GM20431 (cell line): Measurements from ENCODE around the gene PDE4B.

Experiments
- in situ Hi-C: fragments of 300-500 bp; cut with MseI, MboI; formaldehyde crosslinking; loops from one replicate; pipeline ENCODE4 v1.15.0; 2020; ENCODE audit warnings: low sequenced_read_pairs; ENCODE audit not compliant: unreplicated experiment

PDE4B gene

DNA sequence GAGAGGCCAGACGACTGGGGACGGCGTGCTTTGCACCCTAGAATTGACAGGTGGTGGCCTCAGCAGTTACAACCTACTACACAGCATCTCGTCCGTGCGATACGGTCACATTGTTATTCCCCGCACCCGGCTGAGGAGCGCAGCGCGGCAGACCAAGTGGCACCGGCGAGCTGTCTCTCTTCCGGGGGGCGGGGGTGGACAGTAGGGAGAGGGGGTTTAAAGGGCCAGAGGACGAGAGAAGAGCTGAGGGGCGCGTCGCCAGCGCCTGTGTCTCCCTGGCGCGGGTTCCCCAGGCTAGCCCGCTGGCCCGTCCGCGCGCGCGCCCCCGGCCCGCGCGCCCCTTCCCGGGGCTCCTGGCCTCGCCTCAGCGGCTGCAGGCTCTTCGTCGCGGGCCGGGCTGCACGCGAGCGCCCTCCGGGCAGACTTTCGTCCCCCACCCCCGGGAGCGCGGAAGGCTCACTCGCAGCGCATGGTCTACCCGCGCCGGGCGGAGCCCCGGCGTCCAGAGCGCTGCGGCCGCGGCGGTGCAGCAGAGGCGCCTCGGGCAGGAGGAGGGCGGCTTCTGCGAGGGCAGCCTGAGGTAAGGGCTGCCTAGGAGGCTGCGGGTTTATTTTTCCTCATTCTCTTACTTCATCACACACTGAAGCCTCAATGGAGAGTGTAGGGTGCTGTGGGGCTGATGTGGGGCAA, at the start of gene PDE4B:
Gene PDE4B (plus strand): TSS at position 227 of the 690 bp plus-strand sequence.
- in situ Hi-C loops: no loop called here

DNA sequence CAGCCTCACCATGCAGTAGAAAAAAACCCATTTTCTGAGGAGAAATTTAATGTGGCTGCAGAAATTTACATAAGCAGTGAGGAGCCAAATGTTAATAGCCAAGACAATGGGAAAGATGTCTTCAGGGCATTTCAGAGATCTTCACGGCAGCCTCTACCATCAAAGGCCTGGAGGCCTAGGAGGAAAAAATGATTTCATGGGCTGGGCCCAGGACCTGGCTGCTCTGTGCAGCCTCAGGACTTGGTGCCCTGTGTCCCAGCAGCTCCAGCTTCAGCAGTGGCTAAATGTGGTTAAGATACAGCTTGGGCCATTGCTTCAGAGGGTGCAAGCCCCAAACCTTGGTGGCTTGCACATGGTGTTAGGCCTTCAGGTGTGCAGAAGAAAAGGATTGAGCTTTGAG, 48.0 kb upstream of the PDE4B start:
- in situ Hi-C loops: no loop called here

DNA sequence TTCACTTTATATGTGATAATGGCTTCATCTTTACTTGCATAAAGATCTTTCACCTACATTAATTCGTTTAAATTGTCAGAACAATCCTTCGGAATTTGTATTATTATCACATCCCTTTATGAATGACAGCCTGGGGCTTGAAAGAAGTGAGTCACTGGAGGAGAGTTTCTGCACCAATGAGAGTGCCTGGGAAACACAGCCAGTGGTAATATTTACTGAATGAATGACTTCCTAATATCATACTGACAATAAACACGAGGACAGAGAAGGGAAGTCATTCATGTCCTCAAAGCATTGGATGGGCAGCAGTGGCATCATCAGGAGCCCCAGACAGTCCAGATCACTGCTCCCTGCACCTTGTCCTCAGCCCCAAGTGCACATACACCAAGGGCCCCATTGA, 40.7 kb upstream of the PDE4B start:
- in situ Hi-C loops: no loop called here

DNA sequence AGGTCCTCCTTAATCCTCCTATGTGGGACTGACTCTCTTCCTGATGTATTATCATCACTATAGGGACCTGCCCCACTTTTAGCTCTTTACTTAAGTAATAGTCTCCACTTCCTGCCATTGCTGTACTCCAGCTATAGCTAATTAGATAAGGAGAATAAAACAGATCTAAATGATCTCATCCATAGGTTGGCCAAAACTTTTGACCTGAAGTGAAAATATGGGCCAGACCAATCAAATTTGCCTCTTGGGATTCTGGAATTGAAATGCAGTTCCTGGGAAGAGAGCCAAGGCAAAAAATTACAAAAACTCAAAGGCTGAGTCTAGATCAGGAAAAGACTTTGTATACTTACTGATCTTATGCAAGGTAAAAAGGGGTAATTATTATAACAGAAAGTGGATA, 36.1 kb upstream of the PDE4B start:
- in situ Hi-C loops: no loop called here

DNA sequence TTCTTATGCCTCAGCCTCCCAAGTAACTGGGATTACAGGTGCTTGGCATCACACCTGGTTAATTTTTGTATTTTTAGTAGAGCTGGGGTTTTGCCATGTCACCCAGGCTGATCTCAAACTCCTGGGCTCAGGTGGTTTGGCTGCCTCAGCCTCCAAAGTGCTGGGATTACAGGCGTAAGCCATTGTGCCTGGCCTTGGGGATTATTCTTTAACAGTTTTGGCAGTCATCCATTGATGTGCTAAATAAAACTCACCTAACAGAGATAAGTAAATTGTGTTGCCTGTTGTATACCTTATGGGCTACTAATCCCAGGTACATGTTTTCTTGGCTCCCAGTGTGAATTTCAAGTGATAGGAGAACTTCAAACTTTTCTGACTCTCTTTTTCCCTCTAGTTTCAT, 35.2 kb upstream of the PDE4B start:
- in situ Hi-C loops: no loop called here

DNA sequence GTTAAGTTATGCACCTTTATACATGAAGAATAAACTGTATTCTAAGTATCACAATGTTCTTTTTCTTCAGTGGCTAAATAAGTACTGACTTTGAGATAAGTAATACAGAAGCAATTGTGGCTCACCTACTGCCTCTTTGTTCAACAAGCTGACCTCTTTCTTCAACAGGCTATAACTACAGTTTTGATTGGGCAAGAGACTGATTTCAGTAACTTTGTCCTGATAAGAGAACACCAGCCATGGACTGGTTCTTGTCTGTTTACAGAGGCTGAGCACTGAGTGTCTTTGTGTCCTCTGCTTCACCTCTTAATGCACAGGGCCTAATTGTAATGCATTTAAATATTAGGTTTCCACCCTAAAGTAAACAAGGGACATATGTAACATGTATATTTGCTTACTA, 34.6 kb upstream of the PDE4B start:
- in situ Hi-C loops: no loop called here

DNA sequence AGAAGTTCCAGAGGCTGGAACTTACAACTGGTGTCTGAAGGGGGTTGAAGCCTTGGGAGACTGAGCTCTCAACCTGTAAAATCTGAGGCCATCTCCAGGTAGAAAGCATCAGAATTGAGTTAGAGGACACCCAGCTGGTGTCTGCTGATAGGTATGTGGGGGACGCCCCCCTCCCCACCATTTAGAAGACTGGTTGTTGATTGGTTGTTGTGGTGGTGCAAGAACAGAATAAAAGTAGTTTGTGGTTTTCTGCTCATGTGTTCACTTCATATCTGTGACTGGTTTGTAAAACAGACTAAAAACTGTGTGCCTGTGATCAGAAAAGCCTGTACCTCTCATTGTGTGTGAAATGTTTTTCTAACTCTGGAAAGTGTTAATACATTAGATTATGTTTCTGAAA, 33.2 kb upstream of the PDE4B start:
- in situ Hi-C loops: no loop called here

DNA sequence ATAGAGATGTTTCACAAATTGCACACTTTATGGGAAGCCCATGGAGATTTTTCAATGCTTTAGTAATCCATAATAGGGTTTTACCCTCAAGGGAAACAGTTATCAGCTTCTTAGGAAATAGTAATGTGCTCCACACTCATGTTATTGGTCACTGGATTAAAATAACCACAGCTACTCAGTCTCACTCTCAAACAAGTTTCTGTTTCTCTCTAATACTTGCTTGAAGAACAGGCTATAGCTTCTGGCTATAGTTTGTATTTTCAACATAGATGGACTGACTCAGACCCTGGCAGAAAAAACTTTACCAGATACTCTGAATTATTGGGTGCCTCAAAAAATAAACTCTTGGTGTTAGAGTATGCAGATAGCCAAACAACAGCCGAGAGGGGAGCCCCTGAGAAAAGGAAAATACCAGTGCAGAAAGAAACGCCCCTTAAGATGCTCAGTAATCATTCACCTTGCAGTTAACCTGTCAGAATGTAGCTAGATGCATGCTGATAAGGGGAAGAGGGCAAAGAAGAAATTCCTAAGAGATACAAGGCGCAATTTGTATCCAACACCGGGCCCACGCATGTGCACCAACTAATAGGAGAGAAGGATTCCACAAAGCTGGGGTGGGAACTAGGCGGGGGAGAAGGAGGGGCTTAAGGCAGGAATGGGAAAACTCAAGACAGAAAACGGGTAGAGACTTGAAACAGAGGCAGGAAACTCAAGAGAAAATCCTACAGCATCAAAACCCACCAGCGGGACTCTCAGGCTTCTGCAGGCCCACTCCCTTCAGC, 30.4 kb upstream of the PDE4B start:
- in situ Hi-C loops: no loop called here

DNA sequence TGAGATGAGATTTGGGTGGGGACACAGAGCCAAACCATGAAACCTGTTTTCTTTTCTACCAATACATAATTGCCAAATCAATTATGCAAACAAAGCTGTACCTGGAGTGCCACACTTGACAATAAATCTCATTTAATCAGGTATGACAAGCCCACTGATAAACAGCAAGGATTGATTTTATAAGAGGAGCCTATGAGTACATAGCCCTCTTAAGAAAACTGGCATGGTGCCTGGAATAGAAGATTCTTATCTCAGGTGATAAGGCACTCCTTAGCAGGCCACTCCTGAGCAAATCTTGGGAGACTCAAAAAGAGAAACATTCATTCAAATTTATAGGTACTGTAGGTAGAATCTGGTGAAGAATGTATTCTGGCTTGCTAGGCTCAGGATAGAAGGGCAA, 28.6 kb upstream of the PDE4B start:
- in situ Hi-C loops: no loop called here

DNA sequence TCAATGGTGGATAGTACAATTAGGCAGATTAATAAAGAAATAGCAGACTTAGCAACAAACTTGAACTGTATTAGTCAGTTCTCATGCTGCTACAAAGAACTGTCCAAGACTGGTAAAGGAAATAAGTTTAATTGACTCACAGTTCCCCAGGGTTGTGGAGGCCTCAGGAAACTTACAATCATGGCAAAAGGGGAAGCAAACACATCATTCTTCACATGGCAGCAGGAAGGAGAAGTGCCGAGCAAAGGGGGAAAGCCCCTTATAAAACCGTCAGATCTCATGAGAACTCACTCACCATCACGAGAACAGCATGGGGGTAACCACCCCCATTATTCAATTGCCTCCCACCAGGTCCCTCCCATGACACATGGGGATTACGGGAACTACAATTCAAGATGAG, 27.1 kb upstream of the PDE4B start:
- in situ Hi-C loops: no loop called here

DNA sequence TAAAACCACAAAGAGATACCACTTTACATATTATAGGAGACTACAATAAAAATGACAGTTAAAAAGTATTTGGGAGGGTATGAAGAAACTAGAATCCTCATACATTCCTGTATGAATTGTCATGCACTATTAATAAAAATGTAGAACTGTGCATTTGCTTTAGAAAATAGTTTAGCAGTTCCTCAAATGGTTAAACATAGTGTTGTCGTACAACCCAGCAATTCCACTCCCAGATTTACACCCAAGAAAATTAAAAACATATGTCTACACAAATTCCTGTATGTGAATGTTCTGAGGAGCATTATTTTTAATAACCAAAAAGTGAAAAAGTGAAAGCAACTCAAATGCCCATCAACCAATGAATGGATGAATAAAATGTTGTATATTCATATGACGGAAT, 23.1 kb upstream of the PDE4B start:
- in situ Hi-C loops: no loop called here

DNA sequence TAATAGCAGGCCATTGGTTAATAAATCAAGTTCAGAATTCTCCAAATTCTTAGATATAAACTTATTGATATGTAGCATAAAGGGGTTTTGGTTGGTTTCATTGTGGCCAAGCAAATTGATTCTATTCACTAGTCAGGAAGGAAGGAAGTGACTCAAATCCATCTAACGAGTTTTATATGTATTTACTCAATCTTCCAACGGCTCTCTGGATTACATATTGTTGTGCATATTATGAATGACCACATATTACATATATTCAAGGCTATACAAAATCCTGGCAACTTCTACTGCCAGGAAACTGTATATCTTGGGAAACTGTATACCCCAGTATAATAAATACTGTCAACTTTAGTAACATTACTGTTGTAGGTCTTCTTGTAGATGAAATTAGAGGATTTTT, 20.1 kb upstream of the PDE4B start:
- in situ Hi-C loops: no loop called here

DNA sequence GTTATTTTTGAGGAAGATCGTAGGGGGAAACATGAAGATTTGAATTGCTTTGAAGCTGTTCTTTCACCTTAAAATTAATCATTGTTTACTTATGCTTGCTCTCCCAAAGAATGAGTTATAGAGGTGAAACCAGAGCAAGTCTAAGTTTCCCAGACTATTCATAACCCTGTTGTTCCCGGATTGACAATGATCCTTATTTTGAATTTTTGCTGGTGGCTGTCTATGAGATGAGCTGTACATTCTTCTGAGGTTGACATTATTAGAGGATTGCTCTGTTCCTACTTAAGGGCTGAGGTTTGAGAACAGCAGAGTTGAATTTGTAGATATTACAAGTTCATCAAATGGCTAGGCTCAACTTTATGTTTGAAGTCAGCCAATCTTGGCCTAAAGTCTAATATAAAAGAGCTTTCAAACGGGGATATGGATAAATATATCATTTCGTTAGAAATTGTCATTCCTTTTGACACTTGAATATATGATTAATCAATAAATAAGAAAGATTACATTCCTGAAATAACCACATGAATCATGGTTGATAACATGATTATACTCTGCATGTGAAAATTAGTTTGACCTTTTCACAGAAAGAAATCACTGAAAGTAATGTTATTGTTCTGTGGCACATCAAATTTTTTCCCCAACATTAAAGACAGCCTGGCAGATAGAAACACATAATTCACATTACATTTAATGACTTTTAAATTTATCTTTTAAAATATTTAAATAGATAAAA, 19.1 kb upstream of the PDE4B start:
- in situ Hi-C loops: no loop called here

DNA sequence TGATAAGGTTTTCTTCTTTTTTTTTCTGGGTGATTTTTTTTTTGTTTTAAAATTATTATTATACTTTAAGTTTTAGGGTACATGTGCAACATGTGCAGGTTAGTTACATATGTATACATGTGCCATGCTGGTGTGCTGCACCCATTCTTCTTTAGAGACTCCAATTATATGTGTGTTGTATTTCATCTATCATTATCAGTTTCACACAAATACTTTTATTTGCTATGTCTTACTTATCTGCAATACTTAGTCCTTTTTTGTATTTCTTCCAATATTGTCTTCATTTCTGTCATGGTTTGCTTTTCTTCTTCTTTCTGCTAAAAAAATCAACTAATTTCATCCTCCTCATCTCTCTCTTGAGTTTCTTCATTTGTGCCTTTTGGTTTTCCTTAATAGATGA, 3.9 kb upstream of the PDE4B start:
- in situ Hi-C loops: no loop called here

DNA sequence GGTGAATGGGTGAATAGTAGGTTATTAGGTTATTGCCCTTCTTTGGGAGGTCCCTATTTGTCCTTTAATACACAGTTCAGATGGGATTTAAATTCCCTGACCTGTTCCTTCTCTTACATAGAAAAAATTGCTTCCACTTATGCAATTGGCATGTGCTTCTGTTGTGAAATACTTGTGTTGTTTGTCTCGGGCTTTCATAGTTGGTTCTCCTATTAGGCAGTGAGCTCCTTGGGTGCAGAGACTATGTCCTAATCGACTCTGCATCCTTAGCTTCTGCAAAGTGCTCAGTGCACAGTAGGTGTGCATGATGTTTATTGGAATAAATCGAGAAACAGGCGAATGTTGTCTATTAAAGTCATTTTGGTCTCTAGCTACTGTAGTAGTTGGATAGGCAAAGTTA, 1.3 kb upstream of the PDE4B start:
- in situ Hi-C loops: no loop called here

DNA sequence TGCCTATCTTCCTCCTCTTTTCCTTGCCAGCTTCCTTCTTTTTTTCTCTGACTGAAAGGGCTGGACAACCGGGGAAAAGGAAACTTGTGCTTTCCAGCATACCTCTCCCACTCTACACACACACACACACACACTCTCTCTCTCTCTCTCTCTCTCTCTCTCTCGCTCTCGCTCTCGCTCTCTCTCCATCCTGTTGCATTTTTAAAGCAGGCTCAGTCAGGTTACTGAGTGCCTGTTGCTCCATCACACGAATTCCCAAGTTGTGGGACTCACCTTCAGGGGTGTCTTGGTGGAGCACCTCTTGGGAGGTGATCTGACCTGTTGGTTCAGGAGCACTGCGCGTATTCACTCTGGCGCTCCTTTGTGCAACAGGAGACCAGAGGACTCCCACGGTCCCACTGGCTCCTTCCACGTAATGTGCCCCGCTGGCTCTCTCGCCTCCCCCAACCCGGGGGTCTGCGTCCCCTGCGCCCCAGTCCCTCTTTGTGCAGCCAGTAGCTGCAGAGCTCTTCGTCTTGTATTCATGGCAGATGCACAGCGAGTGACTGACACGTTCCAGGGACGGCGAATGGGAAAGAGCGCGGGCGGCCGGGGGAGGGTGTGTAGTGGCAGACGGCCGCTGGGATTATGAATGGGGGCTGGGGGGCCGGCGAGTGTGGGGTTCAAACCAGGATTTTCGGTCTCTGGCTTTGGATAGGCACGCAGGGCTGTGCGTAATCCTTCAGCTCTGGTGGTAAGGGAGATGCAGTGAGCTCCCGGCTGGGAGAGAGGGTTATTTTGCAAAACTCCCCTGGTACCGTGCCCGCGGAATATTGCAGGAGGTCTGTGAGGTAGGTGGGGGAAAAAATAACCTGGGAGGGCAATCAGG, 660 bp upstream of the PDE4B start:
- in situ Hi-C loops: no loop called here

DNA sequence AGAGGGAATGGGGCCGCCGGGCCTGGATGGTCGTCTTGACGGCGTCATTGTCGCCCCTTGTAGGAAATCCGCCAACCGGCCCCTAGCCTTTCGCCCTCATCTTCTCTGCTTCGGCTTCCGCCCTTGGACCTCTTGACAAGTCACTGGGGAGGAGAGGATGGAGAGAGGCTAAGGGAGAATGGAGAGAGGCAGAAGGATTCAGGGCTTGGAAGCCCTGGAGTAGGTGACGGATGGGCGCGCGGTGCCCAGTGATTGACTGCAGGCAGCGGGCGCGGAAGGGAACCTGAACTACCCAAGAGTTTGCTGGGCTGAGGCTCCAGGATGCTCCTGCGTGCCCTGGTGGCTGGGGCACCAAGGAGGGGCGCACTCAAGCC, 651 bp downstream of the PDE4B start:
- in situ Hi-C loops: no loop called here

DNA sequence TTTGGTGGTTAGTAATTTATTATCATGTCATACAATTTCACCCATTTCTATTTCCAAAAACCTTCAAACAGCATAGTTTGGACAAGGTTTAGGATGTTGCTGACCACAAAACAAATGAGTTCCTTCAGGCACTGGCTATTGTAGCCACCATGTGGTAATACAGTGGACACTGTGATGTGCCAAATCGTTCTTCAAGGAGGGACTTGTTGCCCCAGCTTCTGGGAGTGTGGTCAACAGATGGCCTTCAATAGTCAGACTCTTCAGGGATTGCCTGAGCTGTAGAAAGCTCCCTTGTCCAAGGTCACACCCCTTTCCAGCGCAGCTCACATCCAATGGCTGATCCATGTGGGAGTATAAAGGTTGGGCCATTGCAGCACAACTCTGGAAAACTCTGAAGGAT, 2.6 kb downstream of the PDE4B start:
- in situ Hi-C loops: no loop called here

DNA sequence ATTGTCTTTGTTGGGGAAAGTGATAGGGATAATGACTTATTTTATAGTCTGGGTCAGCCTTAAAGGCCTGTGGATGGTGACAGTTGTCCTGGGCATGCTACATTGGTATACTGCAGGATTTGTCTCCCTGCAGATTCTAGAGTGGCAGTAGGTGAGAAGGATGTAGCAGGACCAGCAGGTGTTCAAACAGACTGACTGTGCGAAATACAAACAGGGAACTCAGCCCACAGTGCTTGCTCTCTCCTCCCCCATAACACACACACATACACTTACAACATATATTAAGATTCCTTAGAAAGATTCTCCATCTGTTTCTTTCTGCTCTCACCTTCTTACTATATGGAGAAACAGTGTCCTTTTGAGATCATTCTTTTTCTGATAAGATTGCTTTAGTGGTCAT, 6.9 kb downstream of the PDE4B start:
- in situ Hi-C loops: no loop called here

DNA sequence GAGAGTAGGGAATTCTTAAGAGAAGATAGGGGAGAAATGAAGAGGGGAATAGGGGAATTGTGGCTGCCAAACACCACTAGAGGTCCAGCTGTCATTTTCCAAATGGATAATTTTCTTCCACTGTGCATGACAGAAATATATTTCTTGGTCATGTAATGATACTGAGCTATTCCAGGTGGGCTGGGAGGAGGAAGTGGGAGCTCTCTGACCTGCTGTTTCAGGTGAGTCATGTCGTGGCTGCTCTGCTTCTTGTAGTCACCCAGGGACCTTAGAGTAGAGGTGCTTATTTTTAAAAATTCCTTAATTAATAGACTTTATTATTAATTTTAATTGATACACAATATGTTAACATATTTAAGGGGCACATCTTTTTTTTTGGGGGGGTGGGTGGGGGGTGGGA, 11.9 kb downstream of the PDE4B start:
- in situ Hi-C loops: no loop called here
